ENCODE data around the gene ZNF484.

DNA sequence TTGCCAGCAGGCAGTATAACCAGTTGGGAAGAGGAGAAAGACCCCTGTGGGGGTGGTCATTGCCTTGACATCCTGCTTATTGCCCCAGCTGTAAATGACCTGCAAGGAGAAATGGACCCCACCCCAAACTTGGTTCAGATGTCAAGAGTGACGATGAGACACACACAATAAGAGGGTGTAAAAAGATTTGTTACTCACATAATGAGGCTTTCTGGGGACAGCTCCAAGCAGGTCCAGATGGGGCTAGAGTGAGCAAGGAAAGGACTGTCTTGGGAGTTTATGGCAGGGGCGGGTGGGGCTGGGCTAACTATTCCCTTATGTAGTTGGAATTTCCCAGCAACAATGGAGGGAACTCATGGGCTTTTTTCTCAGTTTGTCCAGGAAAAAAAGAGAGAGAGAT, 24.1 kb downstream of the ZNF484 start:
- TF ChIP-seq CTCF (IDR thresholded peaks at IDR 0.05 in 2 of 3, conservative IDR thresholded peaks at IDR 0.05 in 1 of 3; ENCODE audit: borderline replicate concordance in 1 of 3, insufficient read depth in 1 of 3, low read depth in 2 of 3, low read length in 2 of 3), result no peak
- TF ChIP-seq, protein P1, sequence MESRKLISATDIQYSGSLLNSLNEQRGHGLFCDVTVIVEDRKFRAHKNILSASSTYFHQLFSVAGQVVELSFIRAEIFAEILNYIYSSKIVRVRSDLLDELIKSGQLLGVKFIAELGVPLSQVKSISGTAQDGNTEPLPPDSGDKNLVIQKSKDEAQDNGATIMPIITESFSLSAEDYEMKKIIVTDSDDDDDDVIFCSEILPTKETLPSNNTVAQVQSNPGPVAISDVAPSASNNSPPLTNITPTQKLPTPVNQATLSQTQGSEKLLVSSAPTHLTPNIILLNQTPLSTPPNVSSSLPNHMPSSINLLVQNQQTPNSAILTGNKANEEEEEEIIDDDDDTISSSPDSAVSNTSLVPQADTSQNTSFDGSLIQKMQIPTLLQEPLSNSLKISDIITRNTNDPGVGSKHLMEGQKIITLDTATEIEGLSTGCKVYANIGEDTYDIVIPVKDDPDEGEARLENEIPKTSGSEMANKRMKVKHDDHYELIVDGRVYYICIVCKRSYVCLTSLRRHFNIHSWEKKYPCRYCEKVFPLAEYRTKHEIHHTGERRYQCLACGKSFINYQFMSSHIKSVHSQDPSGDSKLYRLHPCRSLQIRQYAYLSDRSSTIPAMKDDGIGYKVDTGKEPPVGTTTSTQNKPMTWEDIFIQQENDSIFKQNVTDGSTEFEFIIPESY (IDR thresholded peaks at IDR 0.05; ENCODE audit: extremely low read depth, insufficient replicate concordance, low read length), result no peak
- TF ChIP-seq CBX3 (IDR thresholded peaks at IDR 0.05; ENCODE audit: low read depth), result no peak
- TF ChIP-seq ATF3 (IDR thresholded peaks at IDR 0.05), result no peak
- no peak for TF ChIP-seq RAD21 (IDR thresholded peaks at IDR 0.05; ENCODE audit: low read depth)
- TF ChIP-seq POLR2AphosphoS5 (IDR thresholded peaks at IDR 0.05; ENCODE audit: low read depth, low read length), result no peak
- no peak for TF ChIP-seq YY1 (IDR thresholded peaks at IDR 0.05; ENCODE audit: extremely low read depth, insufficient replicate concordance, low read depth, low read length)
- TF ChIP-seq ELF1 (IDR thresholded peaks at IDR 0.05; ENCODE audit: borderline replicate concordance, low read depth), result no peak
- TF ChIP-seq, protein P2, sequence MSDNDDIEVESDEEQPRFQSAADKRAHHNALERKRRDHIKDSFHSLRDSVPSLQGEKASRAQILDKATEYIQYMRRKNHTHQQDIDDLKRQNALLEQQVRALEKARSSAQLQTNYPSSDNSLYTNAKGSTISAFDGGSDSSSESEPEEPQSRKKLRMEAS (IDR thresholded peaks at IDR 0.05), result no peak
- TF ChIP-seq SP1 (IDR thresholded peaks at IDR 0.05; ENCODE audit: low read depth), result no peak
- no peak for TF ChIP-seq POLR2A (IDR thresholded peaks at IDR 0.05; ENCODE audit: borderline replicate concordance, extremely low read depth, insufficient read depth, insufficient read length)
- TF ChIP-seq CEBPB (IDR thresholded peaks at IDR 0.05; ENCODE audit: low read depth), result no peak
- TF ChIP-seq REST (IDR thresholded peaks at IDR 0.05; ENCODE audit: low read depth), result no peak
- TF ChIP-seq ZNF274 (IDR thresholded peaks at IDR 0.05; ENCODE audit: low read depth, low read length), result no peak
